ENCODE data around the gene NCOR1.
"Not testable (repeated sequence)": the region's sequence is repeated elsewhere in the genome, so short reads cannot be mapped to it uniquely, and the experiment has no call there.

NCOR1 gene

DNA sequence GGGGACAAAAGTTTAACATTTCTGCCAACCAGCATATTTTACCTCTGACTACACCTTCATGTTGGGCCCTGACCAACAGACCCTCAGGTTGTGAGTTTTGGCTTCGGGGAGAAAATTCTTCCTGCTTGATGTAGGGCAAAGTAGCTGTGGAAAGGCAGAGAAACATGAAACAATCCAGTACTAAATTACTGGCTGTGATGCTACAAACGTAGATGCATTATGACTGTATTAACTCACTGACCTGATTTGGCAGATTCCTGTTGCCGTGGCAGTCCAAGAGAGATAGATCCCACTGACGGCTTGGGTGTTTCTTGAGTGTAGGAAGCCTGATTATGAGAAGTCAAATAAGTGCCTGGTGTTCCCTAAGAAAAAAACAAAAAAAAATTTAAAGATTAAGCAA is 135.0 kb downstream of the NCOR1 start:
- TF ChIP-seq JUND (IDR thresholded peaks at IDR 0.05; ENCODE audit: low read depth) = no peak

DNA sequence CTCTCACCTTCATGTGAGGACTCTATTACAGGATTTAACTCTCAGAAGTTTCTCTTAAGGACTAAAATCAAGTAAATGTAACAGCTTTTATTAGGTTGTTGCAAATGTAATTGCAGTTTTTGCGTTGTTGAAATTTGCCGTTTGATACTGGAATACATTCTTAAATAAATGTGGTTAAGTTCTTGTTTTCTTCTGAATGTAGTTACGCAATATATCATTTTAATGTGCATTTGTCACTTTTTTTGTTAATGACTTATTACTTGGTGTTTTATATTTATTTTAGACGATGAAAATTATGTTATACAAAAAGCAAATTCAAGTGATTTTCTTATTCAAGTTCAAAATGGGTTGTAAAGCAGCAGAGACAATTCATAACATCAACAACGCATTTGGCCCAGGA is 139.4 kb downstream of the NCOR1 start:
- in situ Hi-C loops (cut with HindIII; ENCODE audit: low pct_unique_long_range_greater_than_20kb, low sequenced_read_pairs) = no loop called here
- TF ChIP-seq JUND (IDR thresholded peaks at IDR 0.05; ENCODE audit: low read depth) = no peak
- DNase-seq (ENCODE audit: low read depth in 1 of 2, low spot score in 1 of 2) = no peak

More for the DNA sequence above, 135.0 kb downstream of the NCOR1 start:
- no peak for DNase-seq (ENCODE audit: low read depth in 1 of 2, low spot score in 1 of 2)
- in situ Hi-C loops (cut with HindIII; ENCODE audit: low pct_unique_long_range_greater_than_20kb, low sequenced_read_pairs) = no loop called here

DNA sequence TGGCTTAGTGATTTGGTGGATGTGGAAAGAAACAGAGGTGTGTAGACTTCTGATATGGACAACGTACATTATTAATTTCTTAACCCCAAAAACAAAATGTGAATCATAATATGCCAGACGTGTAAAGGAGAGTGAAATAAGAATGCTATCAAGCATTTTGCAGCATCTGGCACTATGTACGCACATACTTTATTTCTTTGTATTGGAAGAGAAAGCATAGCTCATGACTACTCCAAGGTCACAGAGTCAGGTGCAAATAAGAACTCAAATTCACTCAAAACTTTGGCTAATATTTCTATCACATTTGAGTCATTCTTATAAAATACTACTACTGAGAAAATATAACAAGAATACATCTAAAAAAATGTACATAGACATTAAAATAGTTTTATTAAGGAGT is 140.9 kb downstream of the NCOR1 start:
- no peak for DNase-seq (ENCODE audit: low read depth in 1 of 2, low spot score in 1 of 2)
- in situ Hi-C loops (cut with HindIII; ENCODE audit: low pct_unique_long_range_greater_than_20kb, low sequenced_read_pairs) = no loop called here
- no peak for TF ChIP-seq JUND (IDR thresholded peaks at IDR 0.05; ENCODE audit: low read depth)

DNA sequence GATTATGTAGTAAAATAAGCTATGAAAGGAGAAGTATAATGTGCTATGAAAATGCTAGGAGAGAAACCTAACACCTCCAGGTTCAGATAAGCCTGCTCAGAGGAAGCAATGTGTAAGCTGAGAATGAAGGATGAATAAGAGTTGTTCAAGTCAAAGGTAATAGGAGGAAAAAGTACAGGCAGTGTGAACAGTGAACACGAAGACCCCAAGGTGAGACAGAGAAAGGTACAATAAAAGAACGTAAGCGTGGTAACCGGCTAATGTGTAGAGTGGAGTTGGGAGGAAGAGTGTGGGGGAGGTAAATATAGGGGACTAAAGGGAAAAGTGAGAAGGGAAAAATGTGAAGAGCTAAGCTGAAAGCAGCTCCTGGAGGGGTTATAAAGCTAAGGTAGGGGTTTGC is 141.5 kb downstream of the NCOR1 start:
- in situ Hi-C loops (cut with HindIII; ENCODE audit: low pct_unique_long_range_greater_than_20kb, low sequenced_read_pairs) = no loop called here
- DNase-seq (ENCODE audit: low read depth in 1 of 2, low spot score in 1 of 2) = no peak
- no peak for TF ChIP-seq JUND (IDR thresholded peaks at IDR 0.05; ENCODE audit: low read depth)

DNA sequence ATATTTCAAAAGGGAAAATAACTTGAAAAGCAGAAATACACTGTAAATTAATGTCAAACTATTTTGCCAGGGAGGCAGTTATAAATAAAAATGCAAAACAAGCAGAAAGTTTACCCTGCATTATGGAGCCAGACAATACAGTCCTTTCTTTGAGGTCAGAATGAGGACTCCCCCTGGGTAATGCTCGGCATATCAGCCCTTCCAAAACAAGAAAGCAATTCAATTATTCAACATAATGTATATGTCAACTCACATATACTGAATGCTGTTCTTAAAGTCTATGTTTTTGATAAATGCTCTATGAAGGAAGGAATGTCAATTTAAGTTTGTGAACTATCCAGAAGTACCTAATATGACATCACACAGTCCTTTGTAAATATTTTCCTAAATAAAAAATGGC is 143.3 kb downstream of the NCOR1 start:
- in situ Hi-C loops (cut with HindIII; ENCODE audit: low pct_unique_long_range_greater_than_20kb, low sequenced_read_pairs) = no loop called here
- no peak for DNase-seq (ENCODE audit: low read depth in 1 of 2, low spot score in 1 of 2)
- TF ChIP-seq JUND (IDR thresholded peaks at IDR 0.05; ENCODE audit: low read depth) = no peak

DNA sequence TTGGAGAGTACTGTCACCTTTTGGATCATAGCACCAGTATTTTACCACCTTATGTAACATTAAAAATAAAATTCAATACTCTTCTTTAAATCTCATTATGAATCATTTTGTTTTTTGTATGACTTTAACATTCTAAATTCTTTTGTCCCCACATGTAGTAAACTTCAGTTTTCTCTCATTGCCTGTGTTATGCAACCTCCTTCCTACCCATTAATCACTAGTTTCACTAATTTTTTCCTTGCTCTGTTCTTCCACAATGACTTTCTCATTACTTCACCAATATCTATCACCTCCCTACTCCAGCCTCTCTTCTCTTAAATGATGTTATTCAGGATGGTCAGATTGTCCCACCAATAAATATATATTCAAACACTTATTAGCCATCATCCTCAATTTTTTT is 147.0 kb downstream of the NCOR1 start:
- TF ChIP-seq JUND (IDR thresholded peaks at IDR 0.05; ENCODE audit: low read depth) = no peak
- in situ Hi-C loops (cut with HindIII; ENCODE audit: low pct_unique_long_range_greater_than_20kb, low sequenced_read_pairs) = no loop called here
- DNase-seq (ENCODE audit: low read depth in 1 of 2, low spot score in 1 of 2) = no peak

DNA sequence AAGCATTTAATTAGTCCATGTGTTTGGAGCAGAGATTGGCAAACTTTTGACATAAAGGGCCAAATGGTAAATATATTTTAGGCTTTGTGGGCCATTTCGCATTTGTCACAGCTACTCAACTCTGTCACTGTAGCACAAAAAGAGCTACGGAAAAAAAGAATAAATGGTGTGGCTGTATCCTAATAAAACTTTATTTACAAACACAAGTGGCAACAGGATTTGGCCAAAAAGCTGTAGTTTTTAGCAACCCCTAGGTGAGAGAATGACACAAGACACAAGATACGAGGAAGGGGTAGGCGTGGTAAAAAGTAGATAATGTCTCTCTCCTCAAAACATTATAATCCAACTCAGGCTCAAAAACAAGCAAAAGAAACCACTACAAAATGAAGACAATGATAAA is 149.2 kb downstream of the NCOR1 start:
- in situ Hi-C loops (cut with HindIII; ENCODE audit: low pct_unique_long_range_greater_than_20kb, low sequenced_read_pairs) = no loop called here
- no peak for TF ChIP-seq JUND (IDR thresholded peaks at IDR 0.05; ENCODE audit: low read depth)
- DNase-seq (ENCODE audit: low read depth in 1 of 2, low spot score in 1 of 2) = no peak

DNA sequence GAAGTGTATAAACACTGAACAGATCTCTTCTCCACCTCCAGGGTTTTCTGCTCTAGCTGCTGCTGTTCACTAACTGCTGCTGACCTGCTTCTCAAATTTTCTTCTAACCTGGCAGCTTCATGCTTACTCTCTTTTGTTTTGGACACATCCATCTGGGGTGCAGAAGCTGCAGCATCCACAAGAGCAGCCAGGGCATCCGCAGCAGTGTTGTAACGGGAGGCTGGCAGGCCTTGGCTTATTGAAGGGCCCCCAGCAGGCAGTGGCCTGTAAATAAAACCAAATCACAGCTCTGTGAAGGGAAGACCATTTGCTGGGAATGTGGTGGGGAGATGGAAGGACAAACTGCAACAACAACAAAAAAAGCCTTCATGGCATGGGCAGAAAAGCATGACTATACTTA is 153.7 kb downstream of the NCOR1 start:
- no peak for TF ChIP-seq JUND (IDR thresholded peaks at IDR 0.05; ENCODE audit: low read depth)
- DNase-seq (ENCODE audit: low read depth in 1 of 2, low spot score in 1 of 2) = no peak
- in situ Hi-C loops (cut with HindIII; ENCODE audit: low pct_unique_long_range_greater_than_20kb, low sequenced_read_pairs) = no loop called here

DNA sequence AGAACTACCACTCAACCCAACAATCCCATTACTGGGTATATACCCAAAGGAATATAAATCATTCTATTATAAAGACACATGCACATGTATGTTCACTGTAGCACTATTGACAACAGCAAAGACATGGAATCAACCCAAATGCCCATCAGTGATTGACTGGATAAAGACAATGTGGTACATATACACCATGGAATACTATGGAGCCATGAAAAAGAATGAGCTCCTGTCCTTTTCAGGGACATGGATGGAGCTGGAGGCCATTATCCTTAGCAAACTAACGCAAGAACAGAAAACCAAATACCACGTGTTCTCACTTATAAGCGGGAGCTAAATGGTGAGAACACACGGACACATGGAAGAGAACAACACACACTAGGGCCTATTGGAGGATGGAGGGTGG is 160.2 kb downstream of the NCOR1 start:
- DNase-seq (ENCODE audit: low read depth in 1 of 2, low spot score in 1 of 2); in situ Hi-C loops (cut with HindIII; ENCODE audit: low pct_unique_long_range_greater_than_20kb, low sequenced_read_pairs): not testable (repeated sequence)

DNA sequence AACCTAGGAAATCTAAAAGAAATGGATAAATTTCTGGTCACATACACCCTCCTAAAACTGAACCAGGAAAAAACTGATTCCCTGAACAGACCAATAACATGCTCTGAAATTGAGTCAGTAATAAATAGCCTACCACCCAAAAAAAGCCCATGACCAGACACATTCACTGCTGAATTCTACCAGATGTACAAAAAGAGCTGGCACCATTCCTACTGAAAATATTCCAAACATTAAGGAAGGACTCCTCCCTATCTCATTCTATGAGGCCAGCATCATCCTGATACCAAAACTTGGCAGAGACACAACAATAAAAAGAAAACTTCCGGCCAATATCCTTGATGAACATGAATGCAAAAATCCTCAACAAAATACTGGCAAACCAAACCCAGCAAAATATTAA is 162.8 kb downstream of the NCOR1 start:
- TF ChIP-seq JUND (IDR thresholded peaks at IDR 0.05; ENCODE audit: low read depth) = no peak
- no peak for DNase-seq (ENCODE audit: low read depth in 1 of 2, low spot score in 1 of 2)
- in situ Hi-C loops (cut with HindIII; ENCODE audit: low pct_unique_long_range_greater_than_20kb, low sequenced_read_pairs) = no loop called here

DNA sequence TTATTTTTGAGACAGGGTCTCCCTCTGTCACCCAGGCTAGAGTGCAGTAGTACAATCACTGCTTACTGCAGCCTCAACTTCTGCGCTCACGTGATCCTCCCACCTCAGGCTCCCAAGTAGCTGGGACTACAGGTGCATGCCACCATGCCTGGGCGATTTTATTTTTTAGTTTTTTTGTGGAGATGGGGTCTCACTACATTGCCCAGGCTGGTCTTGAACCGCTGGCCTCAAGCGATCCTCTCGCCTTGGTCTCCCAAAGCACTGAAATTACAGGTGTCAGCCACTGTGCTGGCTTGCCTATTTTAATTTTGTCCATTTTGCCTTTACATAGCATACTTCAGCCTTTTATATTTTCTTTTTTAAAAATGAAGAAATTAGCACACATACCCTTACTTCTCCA is 164.5 kb downstream of the NCOR1 start:
- no peak for TF ChIP-seq JUND (IDR thresholded peaks at IDR 0.05; ENCODE audit: low read depth)
- DNase-seq (ENCODE audit: low read depth in 1 of 2, low spot score in 1 of 2) = no peak
- in situ Hi-C loops (cut with HindIII; ENCODE audit: low pct_unique_long_range_greater_than_20kb, low sequenced_read_pairs) = no loop called here

DNA sequence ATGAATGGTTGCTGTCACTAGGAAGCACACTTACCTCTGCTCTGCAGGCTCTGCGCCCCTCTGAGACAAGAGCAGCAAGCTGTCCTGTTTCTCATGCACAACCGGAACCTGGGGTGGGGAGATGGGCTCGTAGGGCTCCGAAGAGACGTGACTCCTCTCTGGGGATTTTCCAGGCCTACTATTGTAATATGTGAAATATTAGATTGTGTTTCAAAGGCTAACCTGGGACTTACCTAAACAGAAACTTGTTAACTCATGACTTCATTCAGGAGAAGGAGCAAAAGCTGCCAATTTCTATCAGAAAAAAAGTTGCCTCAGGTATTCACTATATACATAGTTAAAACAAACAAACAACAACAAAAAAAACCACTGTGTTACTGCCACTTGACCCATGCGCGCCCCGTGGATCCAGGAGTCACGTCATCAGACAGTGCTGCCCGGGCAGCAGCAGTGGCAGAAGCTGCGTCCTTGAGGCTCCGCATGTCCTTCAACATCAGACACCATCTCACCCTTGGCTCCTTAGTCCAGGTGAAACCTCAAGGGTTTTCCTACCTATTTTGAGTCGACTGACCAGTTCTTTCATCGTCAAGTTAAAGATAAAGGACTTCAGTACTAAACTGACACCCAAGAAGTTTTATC is 166.4 kb downstream of the NCOR1 start:
- no peak for TF ChIP-seq JUND (IDR thresholded peaks at IDR 0.05; ENCODE audit: low read depth)
- no peak for DNase-seq (ENCODE audit: low read depth in 1 of 2, low spot score in 1 of 2)
- in situ Hi-C loops (cut with HindIII; ENCODE audit: low pct_unique_long_range_greater_than_20kb, low sequenced_read_pairs) = no loop called here

DNA sequence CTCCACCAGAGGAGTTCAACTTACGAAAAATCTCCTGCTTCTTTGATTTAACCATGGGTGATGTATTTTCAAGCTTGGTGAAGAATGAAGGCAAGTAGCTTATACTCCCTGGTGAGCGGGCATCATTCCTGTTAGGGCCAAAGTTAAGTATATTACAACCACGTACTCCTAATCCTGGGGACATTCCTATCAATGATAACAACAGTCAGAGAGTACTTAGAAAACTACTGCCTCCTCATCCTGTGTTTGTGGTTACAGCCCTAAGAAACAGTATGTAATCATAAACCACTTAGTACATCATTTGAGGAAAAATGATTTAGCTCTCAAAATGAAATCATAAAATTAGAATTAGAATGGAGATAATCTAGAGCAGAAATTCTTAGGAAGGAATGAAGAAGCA is 168.4 kb downstream of the NCOR1 start:
- DNase-seq (ENCODE audit: low read depth in 1 of 2, low spot score in 1 of 2) = no peak
- no peak for TF ChIP-seq JUND (IDR thresholded peaks at IDR 0.05; ENCODE audit: low read depth)
- in situ Hi-C loops (cut with HindIII; ENCODE audit: low pct_unique_long_range_greater_than_20kb, low sequenced_read_pairs) = no loop called here

DNA sequence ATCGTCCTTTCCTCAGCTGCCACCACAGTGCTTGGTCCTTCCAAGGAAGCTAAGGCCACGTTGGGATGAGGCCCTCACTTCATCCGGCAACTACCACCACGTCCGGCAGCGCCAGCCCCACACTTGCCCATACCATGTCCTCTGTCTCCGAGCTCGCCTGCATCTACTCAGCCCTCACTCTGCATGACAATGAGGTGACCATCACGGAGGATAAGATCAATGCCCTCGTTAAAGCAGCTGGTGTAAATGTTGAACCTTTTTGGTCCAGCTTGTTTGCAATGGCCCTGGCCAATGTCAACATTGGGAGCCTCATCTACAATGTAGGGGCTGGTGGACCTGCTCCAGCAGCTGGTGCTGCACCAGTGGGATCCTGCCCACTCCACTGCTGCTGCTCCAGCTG is 170.8 kb downstream of the NCOR1 start:
- in situ Hi-C loops (cut with HindIII; ENCODE audit: low pct_unique_long_range_greater_than_20kb, low sequenced_read_pairs) = no loop called here
- no peak for TF ChIP-seq JUND (IDR thresholded peaks at IDR 0.05; ENCODE audit: low read depth)
- DNase-seq (ENCODE audit: low read depth in 1 of 2, low spot score in 1 of 2) = no peak
